Astrocyte of the spinal cord (primary cell): ENCODE results near the gene LRP8.

Experiments
- DNase-seq: peaks from one replicate; pipeline ENCODE4 v3.0.0; 2011; ENCODE audit warnings: low read depth, low spot score
- H3K4me3 ChIP-seq: 2 replicates; pipeline ENCODE4 v1.5.1; 2011; ENCODE audit warnings: low read depth, mild to moderate bottlenecking, low read length, moderate library complexity
- in situ Hi-C: cut with HindIII; loops from 2 replicates; pipeline ENCODE4 v1.10.0; 2017; ENCODE audit warnings: low sequenced_read_pairs
- TF ChIP-seq, protein P1 (sequence below): IDR thresholded peaks from 2 replicates; pipeline ENCODE4 v1.5.1; 2012; ENCODE audit warnings: low read depth, mild to moderate bottlenecking, low read length, inconsistent platforms

LRP8 gene

DNA sequence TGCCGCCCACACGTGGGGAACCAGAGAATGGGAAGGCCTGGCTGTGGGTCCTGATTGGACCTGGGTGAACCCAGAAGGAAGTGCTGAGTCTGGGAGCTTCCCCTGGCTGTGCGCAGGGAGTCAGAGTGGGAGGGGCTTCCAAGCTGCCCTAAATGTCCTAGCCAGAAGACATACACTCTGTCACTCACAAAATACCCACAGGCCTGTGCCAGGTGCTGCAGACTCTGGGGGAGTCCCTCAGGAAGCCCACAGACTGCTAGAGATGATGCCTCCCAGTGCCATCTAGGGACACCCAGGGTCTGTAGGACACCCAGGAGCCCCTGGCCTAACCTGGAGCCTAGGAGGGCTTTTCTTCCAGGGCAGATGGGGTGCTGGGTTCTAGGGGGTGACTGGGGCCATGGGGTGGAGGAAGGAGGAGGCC lies 33.7 kb upstream of the LRP8 start:
- in situ Hi-C loops = no loop called here
- no peak overlapping the region for H3K4me3 ChIP-seq
- TF ChIP-seq, protein P1, sequence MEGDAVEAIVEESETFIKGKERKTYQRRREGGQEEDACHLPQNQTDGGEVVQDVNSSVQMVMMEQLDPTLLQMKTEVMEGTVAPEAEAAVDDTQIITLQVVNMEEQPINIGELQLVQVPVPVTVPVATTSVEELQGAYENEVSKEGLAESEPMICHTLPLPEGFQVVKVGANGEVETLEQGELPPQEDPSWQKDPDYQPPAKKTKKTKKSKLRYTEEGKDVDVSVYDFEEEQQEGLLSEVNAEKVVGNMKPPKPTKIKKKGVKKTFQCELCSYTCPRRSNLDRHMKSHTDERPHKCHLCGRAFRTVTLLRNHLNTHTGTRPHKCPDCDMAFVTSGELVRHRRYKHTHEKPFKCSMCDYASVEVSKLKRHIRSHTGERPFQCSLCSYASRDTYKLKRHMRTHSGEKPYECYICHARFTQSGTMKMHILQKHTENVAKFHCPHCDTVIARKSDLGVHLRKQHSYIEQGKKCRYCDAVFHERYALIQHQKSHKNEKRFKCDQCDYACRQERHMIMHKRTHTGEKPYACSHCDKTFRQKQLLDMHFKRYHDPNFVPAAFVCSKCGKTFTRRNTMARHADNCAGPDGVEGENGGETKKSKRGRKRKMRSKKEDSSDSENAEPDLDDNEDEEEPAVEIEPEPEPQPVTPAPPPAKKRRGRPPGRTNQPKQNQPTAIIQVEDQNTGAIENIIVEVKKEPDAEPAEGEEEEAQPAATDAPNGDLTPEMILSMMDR = no peak
- no peak for DNase-seq

DNA sequence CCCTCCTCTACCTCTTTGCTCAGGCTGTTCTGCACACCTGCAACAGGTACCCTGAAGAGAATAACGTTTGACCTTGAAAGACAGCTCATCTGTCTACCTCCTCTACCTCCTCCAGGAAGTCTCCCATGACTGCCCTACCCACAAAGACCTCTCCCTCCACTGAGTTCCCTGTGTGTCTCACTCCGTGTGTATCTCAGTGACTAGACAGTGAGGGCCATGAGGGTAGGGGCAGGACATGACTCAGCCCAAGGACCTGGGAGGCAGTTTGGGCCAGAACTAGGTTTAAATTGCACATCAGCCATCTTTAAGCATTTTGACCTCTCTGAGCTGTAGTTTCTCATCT lies 32.0 kb upstream of the LRP8 start:
- in situ Hi-C loops = no loop called here
- TF ChIP-seq, protein P1 = no peak
- H3K4me3 ChIP-seq = no peak overlapping the region
- no peak for DNase-seq

DNA sequence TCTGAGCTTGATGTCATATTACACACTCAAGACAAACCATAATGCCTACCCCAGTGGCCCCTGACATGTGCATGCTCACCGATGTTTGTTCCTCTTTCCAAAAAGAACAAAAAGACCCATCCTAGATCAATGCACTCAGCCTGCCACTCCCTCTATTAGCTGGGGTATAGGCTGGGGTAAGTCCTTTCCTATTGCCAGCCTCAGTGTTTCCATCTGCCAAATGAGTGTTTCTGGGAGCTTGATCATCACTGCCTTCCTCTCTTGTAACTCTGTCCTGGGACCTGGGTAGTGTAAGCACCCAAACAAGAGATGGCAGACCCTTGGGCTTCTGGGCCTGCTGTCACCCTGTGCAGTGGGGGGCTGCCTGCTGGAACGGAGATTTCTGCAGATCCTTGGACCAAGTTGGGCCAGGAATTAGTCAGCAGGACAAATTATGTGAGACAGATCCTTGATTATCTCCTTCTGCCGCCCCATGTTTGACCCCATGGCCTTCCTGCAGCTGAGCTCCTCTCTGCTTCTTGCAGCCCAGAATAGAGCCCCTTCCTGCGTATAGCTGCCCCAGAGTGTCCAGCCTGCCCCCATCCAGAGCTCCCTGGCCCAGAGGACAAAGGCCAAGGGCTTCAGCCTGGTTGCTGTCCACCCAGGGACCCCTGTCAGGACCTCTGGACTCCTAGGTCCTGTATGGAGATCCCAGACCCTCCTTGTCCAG lies 31.5 kb upstream of the LRP8 start:
- no peak overlapping the region for H3K4me3 ChIP-seq
- TF ChIP-seq, protein P1 = no peak
- in situ Hi-C loops = no loop called here
- no peak for DNase-seq

DNA sequence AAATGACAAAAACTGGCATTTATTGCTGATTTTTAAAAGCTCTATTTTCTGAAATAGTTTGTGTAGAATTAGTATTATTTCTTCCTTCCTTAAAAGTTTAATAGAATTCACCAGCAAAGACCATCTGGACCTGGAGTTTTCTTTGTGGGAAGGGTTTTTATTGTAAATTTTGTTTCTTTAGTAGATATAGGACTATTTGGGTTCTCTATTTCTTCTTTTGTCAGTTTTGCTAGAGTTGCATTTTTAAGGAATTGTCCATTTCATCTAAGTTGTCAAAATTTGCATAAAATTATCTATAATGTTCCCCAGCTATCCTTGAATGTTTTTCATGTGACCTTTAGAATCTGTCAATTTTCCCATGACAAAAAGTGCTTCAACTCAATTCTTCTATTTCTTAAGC lies 28.8 kb upstream of the LRP8 start:
- H3K4me3 ChIP-seq = no peak overlapping the region
- TF ChIP-seq, protein P1 = no peak
- in situ Hi-C loops = no loop called here
- no peak for DNase-seq

DNA sequence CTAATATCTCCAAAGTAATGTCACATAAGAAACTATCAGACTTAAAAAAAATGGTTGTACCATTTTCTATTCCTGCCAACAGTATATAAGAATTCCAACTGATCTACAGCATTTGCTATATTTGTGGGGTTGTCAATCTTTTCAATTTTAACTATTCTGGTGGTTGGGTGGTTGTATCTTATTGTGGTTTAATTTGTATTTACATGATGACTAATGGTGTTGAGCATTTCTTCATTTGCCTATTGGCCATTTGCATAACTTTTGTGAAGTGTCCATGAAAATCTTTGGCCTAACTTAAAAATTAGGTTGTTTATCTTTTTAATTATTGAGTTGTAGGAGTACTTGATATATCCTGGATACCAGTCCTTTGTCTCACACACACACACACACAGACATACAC lies 26.2 kb upstream of the LRP8 start:
- TF ChIP-seq, protein P1 = no peak
- no peak overlapping the region for H3K4me3 ChIP-seq
- in situ Hi-C loops = no loop called here
- DNase-seq = no peak

DNA sequence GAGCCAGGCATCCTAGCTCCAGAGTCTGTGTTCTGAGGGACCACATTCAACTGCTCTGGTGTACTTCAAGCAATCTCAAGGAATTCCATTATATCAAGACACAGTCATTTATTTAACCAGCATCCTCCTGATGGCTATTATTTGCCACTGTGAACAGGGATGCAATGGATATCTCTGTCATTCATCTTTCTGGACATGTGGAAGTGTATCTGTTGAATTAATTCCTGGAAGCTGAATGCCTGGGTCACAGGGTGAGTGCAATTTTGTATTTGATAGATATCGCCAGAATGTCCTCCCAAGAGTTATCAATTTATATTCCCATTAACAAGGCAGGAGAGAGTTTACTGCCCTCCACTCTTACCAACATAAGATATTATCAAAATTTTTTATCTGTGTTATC lies 24.7 kb upstream of the LRP8 start:
- TF ChIP-seq, protein P1 = no peak
- in situ Hi-C loops = no loop called here
- no peak overlapping the region for H3K4me3 ChIP-seq
- no peak for DNase-seq
